Panc1 (cell line): ENCODE measurements around the gene TBX3.

Source experiments
- CTCF ChIP-seq: fragments of 450-650 bp; IDR thresholded peaks from 2 replicates; pipeline ENCODE4 v1.5.1; 2017; ENCODE audit warnings: mild to moderate bottlenecking
- POLR2AphosphoS5 ChIP-seq: IDR thresholded peaks from 2 replicates; pipeline ENCODE4 v1.6.1; 2012; ENCODE audit warnings: mild to moderate bottlenecking, low read depth, low read length, moderate library complexity
- REST ChIP-seq, 2 experiments: IDR thresholded peaks; 2 replicates each; pipeline ENCODE4 v1.6.1; 2011 to 2012; ENCODE audit warnings: low read depth in 2 of 2, control low read depth in 1 of 2, low read length in 1 of 2, mild to moderate bottlenecking in 1 of 2, moderate library complexity in 1 of 2; ENCODE audit not compliant: insufficient read depth in 1 of 2
- SIN3A ChIP-seq: IDR thresholded peaks from 2 replicates; pipeline ENCODE4 v1.6.1; 2012; ENCODE audit warnings: low read depth, mild to moderate bottlenecking, low read length, moderate library complexity, borderline replicate concordance; ENCODE audit not compliant: insufficient read depth

GRCh38 chr12:114681116-114681871 lies 2.7 kb downstream of the TBX3 start:
- TF ChIP-seq CTCF (no peak), REST (IDR thresholded peaks at IDR 0.05; ENCODE audit: insufficient read depth in 1 of 2, low read depth in 2 of 2, low read length in 1 of 2) (no peak), POLR2AphosphoS5 (no peak), SIN3A (no peak)
